ENCODE measurements around the gene DBR1. TPM values are rescaled to one million over a fixed set of nuclear protein-coding genes. Genes with fewer than 3 reads are reported as not detected.

The DBR1 gene
- total and polyA plus RNA-seq, 9 of the 15 experiments (the other 6 are each of a cell fraction or from before 2014, with no cell fraction given): 2.7 to 14.1 (median 10.9) TPM

DNA sequence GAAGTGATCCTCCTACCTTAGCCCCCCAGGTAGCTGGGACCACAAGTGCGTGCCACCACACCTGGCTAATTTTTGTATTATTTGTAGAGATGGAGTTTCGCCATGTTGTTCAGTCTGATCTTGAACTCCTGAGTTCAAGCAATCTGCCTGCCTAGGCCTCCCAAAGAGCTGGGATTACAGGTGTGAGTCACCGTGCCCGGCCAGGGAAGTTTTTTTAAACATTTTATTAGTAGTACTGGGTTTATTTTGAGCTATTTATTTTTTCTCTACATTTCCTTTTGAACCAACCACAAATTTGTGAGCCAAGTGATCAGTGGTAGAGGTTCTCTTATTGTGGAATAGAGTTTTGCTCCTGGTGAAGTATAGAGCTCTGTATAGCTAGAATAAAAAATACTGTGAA, 46.1 kb upstream of the DBR1 start (continued):
- TF ChIP-seq RREB1 (CRISPR knock-in tag; IDR thresholded peaks at IDR 0.05): no peak
- no peak for TF ChIP-seq ZNF316 (IDR thresholded peaks at IDR 0.05)
- TF ChIP-seq, protein P1, sequence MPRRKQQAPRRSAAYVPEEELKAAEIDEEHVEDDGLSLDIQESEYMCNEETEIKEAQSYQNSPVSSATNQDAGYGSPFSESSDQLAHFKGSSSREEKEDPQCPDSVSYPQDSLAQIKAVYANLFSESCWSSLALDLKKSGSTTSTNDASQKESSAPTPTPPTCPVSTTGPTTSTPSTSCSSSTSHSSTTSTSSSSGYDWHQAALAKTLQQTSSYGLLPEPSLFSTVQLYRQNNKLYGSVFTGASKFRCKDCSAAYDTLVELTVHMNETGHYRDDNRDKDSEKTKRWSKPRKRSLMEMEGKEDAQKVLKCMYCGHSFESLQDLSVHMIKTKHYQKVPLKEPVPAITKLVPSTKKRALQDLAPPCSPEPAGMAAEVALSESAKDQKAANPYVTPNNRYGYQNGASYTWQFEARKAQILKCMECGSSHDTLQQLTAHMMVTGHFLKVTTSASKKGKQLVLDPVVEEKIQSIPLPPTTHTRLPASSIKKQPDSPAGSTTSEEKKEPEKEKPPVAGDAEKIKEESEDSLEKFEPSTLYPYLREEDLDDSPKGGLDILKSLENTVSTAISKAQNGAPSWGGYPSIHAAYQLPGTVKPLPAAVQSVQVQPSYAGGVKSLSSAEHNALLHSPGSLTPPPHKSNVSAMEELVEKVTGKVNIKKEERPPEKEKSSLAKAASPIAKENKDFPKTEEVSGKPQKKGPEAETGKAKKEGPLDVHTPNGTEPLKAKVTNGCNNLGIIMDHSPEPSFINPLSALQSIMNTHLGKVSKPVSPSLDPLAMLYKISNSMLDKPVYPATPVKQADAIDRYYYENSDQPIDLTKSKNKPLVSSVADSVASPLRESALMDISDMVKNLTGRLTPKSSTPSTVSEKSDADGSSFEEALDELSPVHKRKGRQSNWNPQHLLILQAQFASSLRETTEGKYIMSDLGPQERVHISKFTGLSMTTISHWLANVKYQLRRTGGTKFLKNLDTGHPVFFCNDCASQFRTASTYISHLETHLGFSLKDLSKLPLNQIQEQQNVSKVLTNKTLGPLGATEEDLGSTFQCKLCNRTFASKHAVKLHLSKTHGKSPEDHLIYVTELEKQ (CRISPR knock-in tag; IDR thresholded peaks at IDR 0.05): no peak

Data from K562 (cell line).